K562 (cell line): ENCODE data around the gene RUSC1. TPM values are rescaled to one million over a fixed set of nuclear protein-coding genes. Genes with fewer than 3 reads are reported as not detected.

Experiments
- GTF3C2 ChIP-seq: IDR thresholded peaks from 3 replicates; pipeline ENCODE4 v1.6.1; 2011; ENCODE audit warnings: borderline replicate concordance, mild to moderate bottlenecking, moderate library complexity; ENCODE audit not compliant: insufficient read length; ENCODE audit errors: extremely low read depth
- HDAC3 ChIP-seq: fragments of 450-650 bp; IDR thresholded peaks from 2 replicates; pipeline ENCODE4 v1.6.1; 2018; ENCODE audit warnings: borderline replicate concordance, mild to moderate bottlenecking, moderate library complexity; ENCODE audit not compliant: partially characterized antibody
- ID3 ChIP-seq, 2 experiments: fragments of 250-450 bp in 1 of 2; fragments of 450-650 bp in 1 of 2; sonication (Bioruptor Pico) in 1 of 2; IDR thresholded peaks; 2 replicates each; pipeline versions ENCODE4 v1.6.1 to v1.8.0; 2016 to 2021; ENCODE audit warnings: mild to moderate bottlenecking in 2 of 2, moderate library complexity in 2 of 2, missing compliant biosample characterization in 1 of 2, missing genetic modification characterization in 1 of 2
- IFI16 ChIP-seq: fragments of 250-450 bp; sonication (Bioruptor Pico); IDR thresholded peaks from 2 replicates; pipeline ENCODE4 v2.1.2; 2022; ENCODE audit warnings: mild to moderate bottlenecking, inconsistent platforms
- NFXL1 ChIP-seq: fragments of 450-650 bp; formaldehyde crosslinking; IDR thresholded peaks from 2 replicates; pipeline ENCODE4 v1.4.0; 2021; ENCODE audit warnings: mild to moderate bottlenecking
- NR2F6 ChIP-seq: fragments of 450-650 bp; formaldehyde crosslinking; IDR thresholded peaks from 2 replicates; pipeline ENCODE4 v1.4.0; 2020; ENCODE audit warnings: mild to moderate bottlenecking
- REST ChIP-seq, 2 experiments: fragments of 450-650 bp; formaldehyde crosslinking in 1 of 2; IDR thresholded peaks; 2 replicates each; pipeline versions ENCODE4 v1.4.0 to v1.6.1; 2014 to 2020; ENCODE audit warnings: mild to moderate bottlenecking in 2 of 2, borderline replicate concordance in 1 of 2, low read depth in 1 of 2
- RNF219 ChIP-seq: fragments of 250-450 bp; sonication (Bioruptor Pico); IDR thresholded peaks from 2 replicates; pipeline ENCODE4 v1.5.0; 2022; ENCODE audit warnings: mild to moderate bottlenecking
- polyA plus RNA-seq, 8 experiments: library from polyadenylated mRNA; depleted of rRNA in 4 of 8; stranded (reverse) in 5 of 8; unstranded in 3 of 8; fragments of >200 nt; fragmentation: Nextera tagmentation in 2 of 8; fragmentation: Illumina TruSeq in 1 of 8; extraction: Ambion mirVana in 2 of 8; extraction: Trizol in 1 of 8; gene quantifications; 2 replicates each; pipeline versions ENCODE4 v1.2.1 to v1.2.3, GENCODE V29; 2011 to 2014; ENCODE audit warnings: inconsistent platforms in 1 of 8, missing spikeins in 1 of 8
- total RNA-seq, 7 experiments: library from RNA; depleted of rRNA in 6 of 7; stranded (reverse); fragments of >200 nt in 6 of 7; fragmentation: Illumina TruSeq in 2 of 7; extraction: Trizol in 2 of 7; gene quantifications; 2 replicates each; pipeline versions ENCODE4 v1.2.1 to v1.2.3, GENCODE V29; 2011 to 2021; ENCODE audit warnings: low replicate concordance in 1 of 7
- TF ChIP-seq, protein P1 (sequence below): sonication (generic); formaldehyde crosslinking; IDR thresholded peaks from 2 replicates; pipeline ENCODE4 v1.9.0; 2022; ENCODE audit warnings: mild to moderate bottlenecking, missing genetic modification reagents

The RUSC1 gene
- total and polyA plus RNA-seq, 9 of the 15 experiments (the other 6 are each of a cell fraction or from before 2014, with no cell fraction given): 5.7 to 68.3 (median 33.6) TPM

DNA sequence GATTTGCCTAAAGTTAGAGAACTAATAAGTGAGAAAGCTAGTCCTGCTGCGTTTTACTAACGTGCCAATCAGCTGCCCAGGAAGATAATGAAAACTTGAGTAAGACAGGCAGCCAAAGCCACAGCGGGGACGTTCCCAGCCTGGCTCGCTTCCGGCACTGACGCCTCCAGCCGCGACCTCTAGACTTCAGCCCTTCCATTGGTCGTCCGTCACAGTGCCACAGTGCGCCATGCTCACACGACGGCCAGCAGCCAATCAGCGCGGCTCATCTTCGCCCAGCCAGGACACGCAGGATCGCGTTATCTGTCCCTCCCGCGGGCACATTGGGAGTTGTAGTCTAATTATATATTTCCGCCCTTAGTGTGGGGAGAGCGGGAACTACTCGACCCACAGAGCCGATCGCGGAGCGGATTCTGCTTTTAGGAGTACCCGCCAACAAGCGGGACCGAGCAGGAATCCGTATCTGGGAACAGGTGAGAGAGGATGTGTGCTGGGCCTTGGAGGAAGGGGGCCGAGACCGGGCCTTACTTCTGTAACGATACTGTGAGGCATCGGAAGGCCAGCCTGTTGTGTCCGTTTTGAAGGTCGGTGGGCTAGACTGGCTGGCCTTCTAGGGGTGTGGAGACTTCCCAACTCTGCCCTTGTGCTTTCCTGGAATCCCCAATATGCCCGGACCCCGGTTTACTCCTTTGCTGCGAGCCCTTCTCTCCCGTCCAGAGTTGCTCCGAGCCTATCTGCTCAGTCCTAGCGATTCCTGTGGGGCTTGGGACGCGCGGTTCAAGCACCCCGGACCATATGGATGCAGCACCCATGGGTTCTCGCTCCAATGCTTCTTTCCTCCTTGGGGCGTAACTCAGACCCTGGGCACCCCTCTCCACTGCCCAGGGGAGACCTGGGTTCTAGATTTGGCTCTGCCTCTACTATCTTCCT, 11.9 kb upstream of the RUSC1 start, which contains the start of gene FDPS (continued):
- TF ChIP-seq GTF3C2 (no peak), NFXL1 (CRISPR knock-in tag) (no peak), IFI16 (CRISPR knock-in tag) (no peak), ID3 (CRISPR knock-in tag; IDR thresholded peaks at IDR 0.05) (no peak), ID3 (tag; IDR thresholded peaks at IDR 0.05) (0 out of 2 replicates have a peak, but pooled peaks have one; percentile 21), RNF219 (CRISPR knock-in tag) (no peak), REST (IDR thresholded peaks at IDR 0.05; ENCODE audit: borderline replicate concordance) (0 out of 2 replicates have a peak, but pooled peaks have one; percentile 33), REST (CRISPR knock-in tag; IDR thresholded peaks at IDR 0.05; ENCODE audit: low read depth) (no peak), NR2F6 (CRISPR knock-in tag) (no peak), HDAC3 (no peak)
- TF ChIP-seq, protein P1, sequence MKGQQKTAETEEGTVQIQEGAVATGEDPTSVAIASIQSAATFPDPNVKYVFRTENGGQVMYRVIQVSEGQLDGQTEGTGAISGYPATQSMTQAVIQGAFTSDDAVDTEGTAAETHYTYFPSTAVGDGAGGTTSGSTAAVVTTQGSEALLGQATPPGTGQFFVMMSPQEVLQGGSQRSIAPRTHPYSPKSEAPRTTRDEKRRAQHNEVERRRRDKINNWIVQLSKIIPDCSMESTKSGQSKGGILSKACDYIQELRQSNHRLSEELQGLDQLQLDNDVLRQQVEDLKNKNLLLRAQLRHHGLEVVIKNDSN: peak; percentile 91
